GOT3 (cell line): Measurements from ENCODE around the gene MYMK.

ENCODE experiments used
- DNase-seq: peaks from one replicate; lab custom pipeline; 2025; ENCODE audit warnings: mixed read lengths; lab: John Stamatoyannopoulos, UW

The MYMK gene

GRCh38 chr9:133468374-133468773 lies 56.4 kb downstream of the MYMK start:
- DNase-seq: no peak

GRCh38 chr9:133467101-133467500 lies 57.7 kb downstream of the MYMK start:
- DNase-seq: no peak

DNA sequence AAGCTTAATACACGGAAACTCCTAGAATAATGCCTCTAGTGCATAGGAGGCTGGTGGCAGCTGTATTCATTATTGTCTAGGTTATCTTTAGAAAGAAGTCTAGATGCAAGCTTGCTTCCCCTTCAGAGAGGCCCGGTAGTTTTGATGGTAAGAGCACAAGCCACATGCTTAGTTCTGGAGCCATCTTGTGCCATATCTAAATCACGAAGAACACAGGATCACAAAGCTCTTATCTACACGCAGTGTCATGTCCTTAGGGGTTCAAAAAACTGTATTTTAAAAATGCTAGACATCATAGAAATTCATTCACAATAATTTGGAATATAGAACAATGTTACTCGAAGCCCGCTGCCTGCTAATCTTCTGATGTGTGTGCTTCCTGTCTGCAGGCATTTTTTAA lies 58.8 kb downstream of the MYMK start:
- no peak for DNase-seq

DNA sequence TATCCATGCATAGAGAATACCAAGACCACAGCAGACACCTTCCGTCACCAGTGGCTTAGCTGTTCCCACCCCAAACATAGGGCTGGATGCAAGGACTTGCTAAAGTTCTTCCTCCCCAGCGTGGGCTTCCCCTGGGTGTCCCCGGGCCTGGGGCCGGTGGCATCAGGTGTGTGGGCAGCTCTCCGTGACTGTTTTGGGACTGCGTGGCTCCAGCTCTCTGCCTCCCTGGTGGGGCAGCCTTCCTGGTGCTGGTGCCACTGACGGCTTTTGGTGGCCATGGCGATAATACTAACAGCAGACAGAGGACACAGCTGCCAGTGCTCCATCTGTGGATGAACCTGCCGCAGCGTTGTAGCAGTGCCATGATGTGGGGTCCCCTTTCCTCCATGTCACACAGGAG lies 60.1 kb downstream of the MYMK start:
- DNase-seq: no peak
